ENCODE measurements around the gene PGAM2.

- TF ChIP-seq ESRRA (CRISPR knock-in tag; IDR thresholded peaks at IDR 0.05; ENCODE audit: borderline replicate concordance), result no peak
- TF ChIP-seq CTCF (IDR thresholded peaks at IDR 0.05), result no peak
- no peak for TF ChIP-seq ATF6 (CRISPR knock-in tag; IDR thresholded peaks at IDR 0.05)
- no peak for TF ChIP-seq FOXP4 (CRISPR knock-in tag; IDR thresholded peaks at IDR 0.05)
- TF ChIP-seq E2F5 (CRISPR knock-in tag; IDR thresholded peaks at IDR 0.05), result no peak
- TF ChIP-seq ZBTB21 (CRISPR knock-in tag; IDR thresholded peaks at IDR 0.05; ENCODE audit: borderline replicate concordance), result no peak
- no peak for TF ChIP-seq SP1 (CRISPR knock-in tag; conservative IDR thresholded peaks at IDR 0.05)
- no peak for TF ChIP-seq E2F1 (CRISPR knock-in tag; IDR thresholded peaks at IDR 0.05)
- no peak for TF ChIP-seq MAX (CRISPR knock-in tag; IDR thresholded peaks at IDR 0.05)
- no peak for TF ChIP-seq NFYB (CRISPR knock-in tag; conservative IDR thresholded peaks at IDR 0.05; ENCODE audit: low read depth)
- TF ChIP-seq USF2 (CRISPR knock-in tag; IDR thresholded peaks at IDR 0.05), result no peak
Observed at GRCh38 chr7:44048031-44048795, 17.2 kb downstream of the PGAM2 start.

Measured in WTC11 (cell line).